GM20000 (cell line): ENCODE data around the gene RIMS4.
A peak's percentile ranks its signal among the peaks of the same experiment; 100 is the strongest.

Experiments
- DNase-seq: peaks from one replicate; pipeline ENCODE4 v3.0.0; 2012; ENCODE audit warnings: low spot score
- TF ChIP-seq, protein P1 (sequence below): IDR thresholded peaks from 2 replicates; pipeline ENCODE4 v1.5.1; 2012; ENCODE audit warnings: mild to moderate bottlenecking, control low read depth; ENCODE audit errors: extremely low read depth, missing control alignments

The RIMS4 gene

DNA sequence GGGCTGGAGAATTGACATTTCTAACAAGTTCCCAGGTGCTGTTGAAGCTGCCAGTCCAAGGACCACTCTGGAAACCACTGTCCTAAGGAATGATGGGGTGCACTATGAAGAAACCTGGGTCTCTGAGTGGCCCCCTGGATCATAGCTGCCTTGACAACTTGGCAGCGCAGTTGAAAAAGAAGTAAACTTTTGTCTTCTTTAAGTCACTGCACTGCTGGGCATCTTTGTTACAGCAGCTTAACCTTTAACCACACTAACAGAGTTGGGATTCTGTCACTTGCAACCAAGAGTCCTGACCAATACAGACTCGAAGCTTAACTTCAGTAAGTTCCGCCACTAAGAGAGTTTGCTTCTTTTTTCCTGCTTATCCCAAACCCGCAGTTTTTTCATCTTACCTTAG lies 73.2 kb downstream of the RIMS4 start:
- no peak for DNase-seq
- TF ChIP-seq, protein P1, sequence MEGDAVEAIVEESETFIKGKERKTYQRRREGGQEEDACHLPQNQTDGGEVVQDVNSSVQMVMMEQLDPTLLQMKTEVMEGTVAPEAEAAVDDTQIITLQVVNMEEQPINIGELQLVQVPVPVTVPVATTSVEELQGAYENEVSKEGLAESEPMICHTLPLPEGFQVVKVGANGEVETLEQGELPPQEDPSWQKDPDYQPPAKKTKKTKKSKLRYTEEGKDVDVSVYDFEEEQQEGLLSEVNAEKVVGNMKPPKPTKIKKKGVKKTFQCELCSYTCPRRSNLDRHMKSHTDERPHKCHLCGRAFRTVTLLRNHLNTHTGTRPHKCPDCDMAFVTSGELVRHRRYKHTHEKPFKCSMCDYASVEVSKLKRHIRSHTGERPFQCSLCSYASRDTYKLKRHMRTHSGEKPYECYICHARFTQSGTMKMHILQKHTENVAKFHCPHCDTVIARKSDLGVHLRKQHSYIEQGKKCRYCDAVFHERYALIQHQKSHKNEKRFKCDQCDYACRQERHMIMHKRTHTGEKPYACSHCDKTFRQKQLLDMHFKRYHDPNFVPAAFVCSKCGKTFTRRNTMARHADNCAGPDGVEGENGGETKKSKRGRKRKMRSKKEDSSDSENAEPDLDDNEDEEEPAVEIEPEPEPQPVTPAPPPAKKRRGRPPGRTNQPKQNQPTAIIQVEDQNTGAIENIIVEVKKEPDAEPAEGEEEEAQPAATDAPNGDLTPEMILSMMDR: no peak

DNA sequence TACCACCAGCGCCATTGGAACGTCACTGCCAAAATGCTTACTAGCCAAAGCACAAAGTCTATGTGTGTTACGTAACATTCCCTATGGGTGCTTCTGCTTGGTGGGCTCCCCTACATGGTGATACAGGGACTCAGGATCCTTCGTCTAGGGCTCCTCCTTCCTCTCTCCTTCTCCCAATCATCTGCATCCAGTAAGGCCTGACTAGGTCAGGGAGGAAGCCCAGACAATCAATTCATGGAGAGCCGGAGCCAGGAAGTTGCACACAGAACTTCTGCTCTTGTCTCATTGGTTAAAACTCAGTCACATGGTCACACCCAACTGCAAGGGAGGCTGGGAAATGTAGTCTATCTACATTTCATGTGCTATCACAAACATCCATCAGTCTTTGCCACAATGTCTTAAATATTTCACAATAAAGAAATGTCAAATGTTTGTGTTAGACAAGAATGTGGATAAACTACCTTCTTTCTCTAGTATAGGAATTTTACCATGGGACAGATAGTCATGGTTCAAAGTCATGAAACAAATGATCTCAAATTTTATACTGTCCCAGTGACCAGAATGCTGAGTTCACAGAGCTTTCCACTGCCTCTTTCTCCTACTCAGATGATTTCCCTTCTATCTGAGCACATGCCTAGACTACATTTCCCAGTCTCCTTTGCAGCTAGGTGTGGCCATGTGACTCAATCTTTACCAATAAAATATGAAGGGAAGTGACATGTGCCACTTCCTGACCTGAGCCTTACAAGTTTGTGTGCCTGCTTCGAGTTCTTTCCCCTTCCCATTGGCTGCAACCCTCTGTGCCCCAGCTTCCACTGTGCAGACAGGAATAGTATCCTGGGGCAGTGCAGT lies 74.0 kb downstream of the RIMS4 start:
- DNase-seq: peak; percentile 58
- TF ChIP-seq, protein P1: no peak

- no peak for DNase-seq
- TF ChIP-seq, protein P1: no peak
These were observed 74.6 kb downstream of the RIMS4 start for GRCh38 chr20:44735816-44736169.

DNA sequence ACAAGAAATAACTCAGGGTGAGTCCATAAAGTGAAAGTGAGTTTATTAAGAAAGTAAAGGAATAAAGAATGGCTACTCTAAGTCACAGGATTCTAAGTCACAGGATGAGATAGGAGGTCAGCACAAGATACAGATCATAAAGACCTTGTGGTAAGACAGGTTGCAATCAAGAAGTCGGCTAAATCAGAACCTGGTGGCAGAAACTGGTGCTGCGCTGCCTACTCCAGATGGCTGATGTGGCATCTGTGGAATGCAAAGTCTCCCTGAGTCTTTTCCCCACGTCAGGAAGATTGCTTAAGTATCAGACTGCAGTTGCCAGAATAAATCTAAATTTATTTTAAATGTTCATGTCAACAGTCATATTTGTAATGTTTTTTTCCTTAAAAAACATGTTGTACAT lies 75.4 kb downstream of the RIMS4 start:
- TF ChIP-seq, protein P1: no peak
- DNase-seq: no peak

DNA sequence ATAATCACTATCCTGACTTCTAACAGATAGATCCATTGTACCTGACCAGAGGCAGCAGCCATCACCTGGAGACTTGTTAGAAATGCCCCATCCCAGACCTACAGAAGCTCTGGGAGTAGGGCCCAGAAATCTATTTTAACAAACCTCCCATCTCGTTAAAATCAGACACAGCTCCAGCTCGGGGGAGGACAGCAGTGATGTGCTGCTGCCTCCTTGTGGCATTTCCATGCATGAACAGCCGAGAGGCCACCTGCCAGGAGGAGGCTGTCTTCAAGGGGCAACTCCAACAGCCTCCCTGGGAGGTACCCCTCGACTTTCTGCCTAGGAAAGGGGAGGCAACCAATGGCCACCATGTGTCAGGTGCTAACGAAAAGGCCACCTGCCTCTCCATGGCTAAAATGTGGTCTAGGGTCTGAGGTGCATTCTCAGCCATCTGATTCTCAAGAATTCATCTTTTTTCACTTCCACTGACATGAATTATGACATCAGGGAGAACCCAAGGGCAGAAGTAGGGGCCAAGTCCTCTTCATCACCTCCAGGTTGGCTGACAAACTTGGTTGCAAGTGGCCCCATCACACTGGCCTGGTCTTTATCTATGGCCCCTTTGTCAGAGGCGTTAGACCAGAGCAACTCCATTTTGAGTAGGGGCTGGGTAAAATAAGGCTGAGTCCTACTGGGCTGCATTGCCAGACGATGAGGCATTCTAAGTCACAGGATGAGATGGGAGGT lies 76.8 kb downstream of the RIMS4 start:
- TF ChIP-seq, protein P1: peak; percentile 86
- peak; percentile 80 for DNase-seq

DNA sequence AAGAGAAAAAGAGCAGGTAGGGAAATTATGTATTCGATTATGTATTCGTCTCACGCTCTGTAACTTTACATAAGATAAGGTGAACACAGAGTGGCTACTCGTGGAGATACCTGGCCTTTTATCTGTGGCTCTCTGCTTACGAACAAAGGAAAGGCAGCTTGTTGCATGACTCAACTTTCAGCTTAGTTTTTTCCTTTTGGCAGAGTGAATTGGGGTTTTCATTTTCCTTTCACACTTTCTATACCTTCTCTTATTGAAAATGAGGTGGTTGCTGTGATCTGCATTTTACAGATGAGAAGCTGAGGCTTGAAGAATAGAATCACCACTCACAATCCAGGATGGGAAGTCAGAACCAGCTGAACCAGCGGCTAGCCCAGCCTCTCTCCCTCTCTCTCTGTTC lies 78.0 kb downstream of the RIMS4 start:
- no peak for DNase-seq
- TF ChIP-seq, protein P1: no peak

DNA sequence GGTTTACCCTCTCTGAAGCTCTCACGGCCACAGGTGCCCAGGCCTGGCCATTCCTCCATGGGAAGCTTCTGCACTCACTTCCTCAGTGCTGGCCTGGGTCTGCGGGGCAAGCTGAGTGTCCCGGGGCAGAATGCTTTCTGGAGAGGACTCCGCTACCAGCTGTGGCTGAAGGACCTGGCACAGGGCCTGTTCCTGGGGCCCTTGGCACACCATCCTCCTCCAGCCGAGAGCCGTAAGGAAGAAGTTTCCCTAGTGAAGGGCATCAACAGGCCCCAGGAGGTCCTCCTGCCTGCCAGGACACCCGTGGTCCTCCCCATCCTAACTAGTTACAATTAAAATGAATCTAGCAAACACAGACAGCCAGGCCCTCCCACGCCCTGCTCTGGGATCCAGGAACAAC lies 78.7 kb downstream of the RIMS4 start:
- TF ChIP-seq, protein P1: no peak
- DNase-seq: no peak
